Liver (tissue), 9 donors: ENCODE measurements around the gene HMGCS1. TPM values are rescaled to one million over a fixed set of nuclear protein-coding genes. Genes with fewer than 3 reads are reported as not detected.
A peak's percentile ranks its signal among the peaks of the same experiment; 100 is the strongest.

Experiments
- DNase-seq: peaks from one replicate; pipeline ENCODE4 v3.0.0-alpha.2; 2017; ENCODE audit warnings: low spot score
- H3K27ac ChIP-seq, 2 donors: one replicate each; pipeline ENCODE4 v1.7.0; 2013; ENCODE audit warnings: inconsistent platforms in 2 of 2, low read length in 2 of 2, control low read depth in 1 of 2, low read depth in 1 of 2, mild to moderate bottlenecking in 1 of 2
- H3K27me3 ChIP-seq, 4 donors: one replicate each; pipeline versions ENCODE4 v1.6.1 to v1.7.0; 2013; ENCODE audit warnings: low read length in 3 of 4, inconsistent platforms in 1 of 4, mild to moderate bottlenecking in 1 of 4, moderate library complexity in 1 of 4; ENCODE audit not compliant: control insufficient read depth in 4 of 4, insufficient read depth in 4 of 4
- H3K36me3 ChIP-seq, 4 donors: one replicate each; pipeline versions ENCODE4 v1.6.1 to v1.7.0; 2013; ENCODE audit warnings: low read length in 3 of 4, mild to moderate bottlenecking in 3 of 4, low read depth in 1 of 4, moderate library complexity in 1 of 4; ENCODE audit not compliant: control insufficient read depth in 4 of 4, insufficient read depth in 3 of 4
- H3K4me1 ChIP-seq, 4 donors: one replicate each; pipeline versions ENCODE4 v1.6.1 to v1.7.0; 2013; ENCODE audit warnings: low read length in 3 of 4, mild to moderate bottlenecking in 3 of 4, moderate library complexity in 1 of 4; ENCODE audit not compliant: control insufficient read depth in 4 of 4, insufficient read depth in 4 of 4
- H3K4me3 ChIP-seq, 3 donors: one replicate each; pipeline versions ENCODE4 v1.6.1 to v1.7.0; 2013; ENCODE audit warnings: low read length in 3 of 3, control low read depth in 1 of 3, low read depth in 1 of 3, mild to moderate bottlenecking in 1 of 3
- H3K9ac ChIP-seq, 2 donors: one replicate each; pipeline ENCODE4 v1.7.0; 2013; ENCODE audit warnings: low read length in 2 of 2, mild to moderate bottlenecking in 2 of 2, moderate library complexity in 2 of 2, control low read depth in 1 of 2, low read depth in 1 of 2
- H3K9me3 ChIP-seq, 4 donors: one replicate each; pipeline versions ENCODE4 v1.6.1 to v1.7.0; 2013; ENCODE audit warnings: low read length in 3 of 4; ENCODE audit not compliant: control insufficient read depth in 4 of 4
- EGR1 ChIP-seq, 2 donors: IDR thresholded peaks; 2 replicates each; pipeline ENCODE4 v1.6.1; 2016 to 2018; ENCODE audit warnings: antibody characterized with exemption in 2 of 2, low read depth in 2 of 2
- FOXA1 ChIP-seq: IDR thresholded peaks from 2 replicates; pipeline ENCODE4 v1.6.1; 2016; ENCODE audit warnings: antibody characterized with exemption
- GABPA ChIP-seq, 2 donors: IDR thresholded peaks in 1 of 2; conservative IDR thresholded peaks in 1 of 2; 2 replicates each; pipeline ENCODE4 v1.6.1; 2016; ENCODE audit warnings: antibody characterized with exemption in 2 of 2, mild to moderate bottlenecking in 1 of 2, moderate library complexity in 1 of 2
- HNF4A ChIP-seq, 2 donors: conservative IDR thresholded peaks; 2 replicates each; pipeline ENCODE4 v1.6.1; 2016; ENCODE audit warnings: antibody characterized with exemption in 2 of 2, mild to moderate bottlenecking in 2 of 2
- HNF4G ChIP-seq: IDR thresholded peaks from 2 replicates; pipeline ENCODE4 v1.6.1; 2016; ENCODE audit warnings: antibody characterized with exemption
- JUND ChIP-seq, 2 donors: IDR thresholded peaks; 2 replicates each; pipeline ENCODE4 v1.6.1; 2016; ENCODE audit warnings: antibody characterized with exemption in 2 of 2
- NR2F2 ChIP-seq: IDR thresholded peaks from 2 replicates; pipeline ENCODE4 v1.6.1; 2016; ENCODE audit warnings: antibody characterized with exemption
- RAD21 ChIP-seq, 2 donors: IDR thresholded peaks; 2 replicates each; pipeline ENCODE4 v1.6.1; 2016; ENCODE audit warnings: antibody characterized with exemption in 2 of 2, mild to moderate bottlenecking in 2 of 2
- RXRA ChIP-seq, 2 donors: IDR thresholded peaks; 2 replicates each; pipeline ENCODE4 v1.6.1; 2017 to 2018; ENCODE audit warnings: antibody characterized with exemption in 2 of 2, mild to moderate bottlenecking in 1 of 2
- SP1 ChIP-seq: IDR thresholded peaks from 2 replicates; pipeline ENCODE4 v1.6.1; 2018; ENCODE audit warnings: antibody characterized with exemption, mild to moderate bottlenecking
- TAF1 ChIP-seq: conservative IDR thresholded peaks from 2 replicates; pipeline ENCODE4 v1.6.1; 2016; ENCODE audit warnings: antibody characterized with exemption, mild to moderate bottlenecking
- YY1 ChIP-seq: IDR thresholded peaks from 2 replicates; pipeline ENCODE4 v1.6.1; 2016; ENCODE audit warnings: antibody characterized with exemption, mild to moderate bottlenecking
- WGBS: extraction: QIAGEN DNeasy Blood & Tissue Kit; methylation state at CpG from one replicate; pipeline ENCODE4 v1.1.7; 2013; 5-methylcytosine and 5-hydroxymethylcytosine counted together
- polyA plus RNA-seq, 2 donors: library from polyadenylated mRNA; stranded (reverse) in 1 of 2; unstranded in 1 of 2; fragments of 200-250 nt in 1 of 2; fragments of >200 nt in 1 of 2; fragmentation: Nextera tagmentation in 1 of 2; extraction: Ambion mirVana in 1 of 2; gene quantifications; one replicate each; pipeline versions ENCODE4 v1.2.1 to v1.2.3, GENCODE V29; 2013 to 2015
- total RNA-seq, 2 donors: library from RNA; depleted of rRNA; stranded (reverse); fragments of >200 nt; gene quantifications; one replicate each; pipeline ENCODE4 v1.2.3, GENCODE V29; 2014
- TF ChIP-seq, protein P1 (sequence below): IDR thresholded peaks from 2 replicates; pipeline ENCODE4 v1.6.1; 2016; ENCODE audit warnings: antibody characterized with exemption, mild to moderate bottlenecking
- TF ChIP-seq, protein P2 (sequence below): IDR thresholded peaks from 2 replicates; pipeline ENCODE4 v1.6.1; 2016; ENCODE audit warnings: antibody characterized with exemption
- TF ChIP-seq, protein P3 (sequence below): fragments of 150-350 bp; IDR thresholded peaks from 2 replicates; pipeline ENCODE4 v1.5.1; 2017; ENCODE audit warnings: improper control_type of control experiment, low read depth, low read length; ENCODE audit not compliant: missing input control
- TF ChIP-seq, protein P4 (sequence below): IDR thresholded peaks from 2 replicates; pipeline ENCODE4 v1.6.1; 2016; ENCODE audit warnings: antibody characterized with exemption
- donor health status: healthy.
- donor health status: healthy.
- donor health status: healthy.
- donor health status: healthy.
- donor health status: healthy.

The HMGCS1 gene
- total and polyA plus RNA-seq, 4 donors: 41.7 to 878 (median 286) TPM

DNA sequence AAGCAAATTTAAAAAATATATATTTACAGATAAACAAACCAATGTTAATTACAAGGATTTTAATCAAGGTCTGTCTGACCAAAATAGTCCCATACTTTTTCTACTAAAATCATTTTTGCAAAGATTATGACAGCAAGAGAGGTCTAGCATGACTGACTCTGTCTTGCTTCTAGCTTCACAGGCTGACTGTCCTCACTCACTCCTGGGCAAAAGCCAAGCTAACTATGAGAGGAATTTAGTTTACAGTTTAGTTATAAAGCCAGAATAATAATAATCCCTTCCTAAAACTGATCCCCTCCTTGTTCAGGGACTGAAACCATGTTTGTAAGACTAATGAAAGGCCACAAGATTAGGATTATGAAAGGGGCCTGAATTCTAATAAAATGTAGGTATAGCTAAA, 45.5 kb upstream of the HMGCS1 start:
- no peak overlapping the region for H3K27ac ChIP-seq
- TF ChIP-seq RAD21 (IDR thresholded peaks at IDR 0.05) (no peak), SP1 (no peak)
- TF ChIP-seq, protein P1, sequence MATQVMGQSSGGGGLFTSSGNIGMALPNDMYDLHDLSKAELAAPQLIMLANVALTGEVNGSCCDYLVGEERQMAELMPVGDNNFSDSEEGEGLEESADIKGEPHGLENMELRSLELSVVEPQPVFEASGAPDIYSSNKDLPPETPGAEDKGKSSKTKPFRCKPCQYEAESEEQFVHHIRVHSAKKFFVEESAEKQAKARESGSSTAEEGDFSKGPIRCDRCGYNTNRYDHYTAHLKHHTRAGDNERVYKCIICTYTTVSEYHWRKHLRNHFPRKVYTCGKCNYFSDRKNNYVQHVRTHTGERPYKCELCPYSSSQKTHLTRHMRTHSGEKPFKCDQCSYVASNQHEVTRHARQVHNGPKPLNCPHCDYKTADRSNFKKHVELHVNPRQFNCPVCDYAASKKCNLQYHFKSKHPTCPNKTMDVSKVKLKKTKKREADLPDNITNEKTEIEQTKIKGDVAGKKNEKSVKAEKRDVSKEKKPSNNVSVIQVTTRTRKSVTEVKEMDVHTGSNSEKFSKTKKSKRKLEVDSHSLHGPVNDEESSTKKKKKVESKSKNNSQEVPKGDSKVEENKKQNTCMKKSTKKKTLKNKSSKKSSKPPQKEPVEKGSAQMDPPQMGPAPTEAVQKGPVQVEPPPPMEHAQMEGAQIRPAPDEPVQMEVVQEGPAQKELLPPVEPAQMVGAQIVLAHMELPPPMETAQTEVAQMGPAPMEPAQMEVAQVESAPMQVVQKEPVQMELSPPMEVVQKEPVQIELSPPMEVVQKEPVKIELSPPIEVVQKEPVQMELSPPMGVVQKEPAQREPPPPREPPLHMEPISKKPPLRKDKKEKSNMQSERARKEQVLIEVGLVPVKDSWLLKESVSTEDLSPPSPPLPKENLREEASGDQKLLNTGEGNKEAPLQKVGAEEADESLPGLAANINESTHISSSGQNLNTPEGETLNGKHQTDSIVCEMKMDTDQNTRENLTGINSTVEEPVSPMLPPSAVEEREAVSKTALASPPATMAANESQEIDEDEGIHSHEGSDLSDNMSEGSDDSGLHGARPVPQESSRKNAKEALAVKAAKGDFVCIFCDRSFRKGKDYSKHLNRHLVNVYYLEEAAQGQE: no peak
- TF ChIP-seq, protein P2, sequence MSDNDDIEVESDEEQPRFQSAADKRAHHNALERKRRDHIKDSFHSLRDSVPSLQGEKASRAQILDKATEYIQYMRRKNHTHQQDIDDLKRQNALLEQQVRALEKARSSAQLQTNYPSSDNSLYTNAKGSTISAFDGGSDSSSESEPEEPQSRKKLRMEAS: no peak

DNA sequence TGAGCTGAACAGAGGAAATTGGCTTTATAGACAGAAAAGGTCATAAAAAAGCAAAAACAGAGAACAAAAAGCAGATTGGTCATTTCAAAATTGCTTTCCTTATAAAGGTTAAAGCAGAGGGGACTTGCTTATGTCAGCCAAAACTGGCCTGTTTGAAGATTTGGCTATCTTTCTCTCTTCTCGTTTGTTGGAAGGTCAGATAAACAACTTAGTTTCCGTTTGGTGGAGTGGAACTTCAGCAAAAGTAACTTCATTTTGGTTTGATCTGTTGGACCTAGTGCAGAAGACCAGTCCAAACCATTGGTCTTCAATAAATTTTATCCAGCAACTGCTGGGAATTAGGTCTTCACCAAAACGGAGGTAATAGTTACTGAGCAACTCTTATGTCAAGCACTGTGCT, 45.1 kb upstream of the HMGCS1 start:
- H3K9ac ChIP-seq: no peak overlapping the region
- no peak overlapping the region for H3K27ac ChIP-seq
- peaks cover 0 to 9% (median 3%) of the 10 kb centered on the region in 4 donors for H3K4me1 ChIP-seq
- 29% methylated on average over 3 of the region's 3 CpGs for WGBS
- TF ChIP-seq HNF4A (conservative IDR thresholded peaks at IDR 0.05) (peak in 1 of 2 donors; percentile 13), TAF1 (no peak)
- TF ChIP-seq, protein P2: no peak
- no peak for DNase-seq
- no peaks in the 10 kb centered on the region for H3K36me3 ChIP-seq
- H3K9me3 ChIP-seq: peaks cover 0 to 11% (median 2%) of the 10 kb centered on the region in 4 donors
- H3K4me3 ChIP-seq: no peak overlapping the region
- no peaks in the 10 kb centered on the region for H3K27me3 ChIP-seq

More for the DNA sequence above, 45.5 kb upstream of the HMGCS1 start:
- Histone ChIP-seq H3K9ac (no peak overlapping the region), H3K36me3 (no peaks in the 10 kb centered on the region), H3K4me1 (peaks cover 0 to 9% (median 3%) of the 10 kb centered on the region in 4 donors), H3K9me3 (peaks cover 0 to 11% (median 2%) of the 10 kb centered on the region in 4 donors), H3K27me3 (no peaks in the 10 kb centered on the region), H3K4me3 (no peak overlapping the region)
- no peak for DNase-seq

DNA sequence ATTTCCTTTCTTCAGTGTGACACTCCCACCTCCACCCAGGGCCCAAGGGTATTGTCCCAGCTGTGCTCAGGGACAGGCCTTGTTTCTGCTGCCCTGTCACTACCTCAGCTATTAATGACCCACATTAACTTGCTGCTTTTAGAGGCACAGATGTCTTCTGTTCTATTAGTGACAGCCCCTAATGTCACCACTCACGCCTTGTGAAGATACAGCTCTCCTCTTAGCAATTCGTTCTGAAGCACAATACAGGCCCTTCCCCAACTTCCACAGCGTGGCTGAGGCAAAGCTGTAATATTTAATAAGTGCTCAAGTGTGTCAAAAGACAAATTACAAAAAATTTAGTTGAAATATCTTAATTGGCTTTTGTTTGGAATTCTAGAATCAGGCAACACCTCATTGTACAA, 44.7 kb upstream of the HMGCS1 start:
- H3K27ac ChIP-seq: no peak overlapping the region
- peaks cover 0 to 9% (median 3%) of the 10 kb centered on the region in 4 donors for H3K4me1 ChIP-seq
- H3K27me3 ChIP-seq: no peaks in the 10 kb centered on the region
- no peak for DNase-seq
- TF ChIP-seq RXRA (IDR thresholded peaks at IDR 0.05): no peak
- no peak for TF ChIP-seq TAF1
- no peak for TF ChIP-seq SP1
- TF ChIP-seq NR2F2: no peak
- no peak for TF ChIP-seq JUND (IDR thresholded peaks at IDR 0.05)
- no peak for TF ChIP-seq YY1
- no peak for TF ChIP-seq GABPA (IDR thresholded peaks at IDR 0.05 in 1 of 2, conservative IDR thresholded peaks at IDR 0.05 in 1 of 2)
- TF ChIP-seq, protein P3, sequence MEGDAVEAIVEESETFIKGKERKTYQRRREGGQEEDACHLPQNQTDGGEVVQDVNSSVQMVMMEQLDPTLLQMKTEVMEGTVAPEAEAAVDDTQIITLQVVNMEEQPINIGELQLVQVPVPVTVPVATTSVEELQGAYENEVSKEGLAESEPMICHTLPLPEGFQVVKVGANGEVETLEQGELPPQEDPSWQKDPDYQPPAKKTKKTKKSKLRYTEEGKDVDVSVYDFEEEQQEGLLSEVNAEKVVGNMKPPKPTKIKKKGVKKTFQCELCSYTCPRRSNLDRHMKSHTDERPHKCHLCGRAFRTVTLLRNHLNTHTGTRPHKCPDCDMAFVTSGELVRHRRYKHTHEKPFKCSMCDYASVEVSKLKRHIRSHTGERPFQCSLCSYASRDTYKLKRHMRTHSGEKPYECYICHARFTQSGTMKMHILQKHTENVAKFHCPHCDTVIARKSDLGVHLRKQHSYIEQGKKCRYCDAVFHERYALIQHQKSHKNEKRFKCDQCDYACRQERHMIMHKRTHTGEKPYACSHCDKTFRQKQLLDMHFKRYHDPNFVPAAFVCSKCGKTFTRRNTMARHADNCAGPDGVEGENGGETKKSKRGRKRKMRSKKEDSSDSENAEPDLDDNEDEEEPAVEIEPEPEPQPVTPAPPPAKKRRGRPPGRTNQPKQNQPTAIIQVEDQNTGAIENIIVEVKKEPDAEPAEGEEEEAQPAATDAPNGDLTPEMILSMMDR: no peak
- no peak for TF ChIP-seq EGR1 (IDR thresholded peaks at IDR 0.05; ENCODE audit: low read depth in 2 of 2)
- no peak for TF ChIP-seq HNF4A (conservative IDR thresholded peaks at IDR 0.05)
- TF ChIP-seq, protein P1: no peak
- TF ChIP-seq, protein P4, sequence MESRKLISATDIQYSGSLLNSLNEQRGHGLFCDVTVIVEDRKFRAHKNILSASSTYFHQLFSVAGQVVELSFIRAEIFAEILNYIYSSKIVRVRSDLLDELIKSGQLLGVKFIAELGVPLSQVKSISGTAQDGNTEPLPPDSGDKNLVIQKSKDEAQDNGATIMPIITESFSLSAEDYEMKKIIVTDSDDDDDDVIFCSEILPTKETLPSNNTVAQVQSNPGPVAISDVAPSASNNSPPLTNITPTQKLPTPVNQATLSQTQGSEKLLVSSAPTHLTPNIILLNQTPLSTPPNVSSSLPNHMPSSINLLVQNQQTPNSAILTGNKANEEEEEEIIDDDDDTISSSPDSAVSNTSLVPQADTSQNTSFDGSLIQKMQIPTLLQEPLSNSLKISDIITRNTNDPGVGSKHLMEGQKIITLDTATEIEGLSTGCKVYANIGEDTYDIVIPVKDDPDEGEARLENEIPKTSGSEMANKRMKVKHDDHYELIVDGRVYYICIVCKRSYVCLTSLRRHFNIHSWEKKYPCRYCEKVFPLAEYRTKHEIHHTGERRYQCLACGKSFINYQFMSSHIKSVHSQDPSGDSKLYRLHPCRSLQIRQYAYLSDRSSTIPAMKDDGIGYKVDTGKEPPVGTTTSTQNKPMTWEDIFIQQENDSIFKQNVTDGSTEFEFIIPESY: no peak
- no peak for TF ChIP-seq HNF4G
- TF ChIP-seq RAD21 (IDR thresholded peaks at IDR 0.05): no peak
- no peak for TF ChIP-seq FOXA1
- H3K36me3 ChIP-seq: no peaks in the 10 kb centered on the region
- no peak overlapping the region for H3K4me3 ChIP-seq
- no peak overlapping the region for H3K9ac ChIP-seq
- WGBS: 82% methylated on average over 3 of the region's 3 CpGs
- H3K9me3 ChIP-seq: peaks cover 0 to 11% (median 2%) of the 10 kb centered on the region in 4 donors
